Measurements from ENCODE around the gene ZNF174. TPM values are rescaled to one million over a fixed set of nuclear protein-coding genes. Genes with fewer than 3 reads are reported as not detected.

Gene ZNF174
- total RNA-seq, 2 experiments from 2014 or later: 6.0 to 7.3 TPM

DNA sequence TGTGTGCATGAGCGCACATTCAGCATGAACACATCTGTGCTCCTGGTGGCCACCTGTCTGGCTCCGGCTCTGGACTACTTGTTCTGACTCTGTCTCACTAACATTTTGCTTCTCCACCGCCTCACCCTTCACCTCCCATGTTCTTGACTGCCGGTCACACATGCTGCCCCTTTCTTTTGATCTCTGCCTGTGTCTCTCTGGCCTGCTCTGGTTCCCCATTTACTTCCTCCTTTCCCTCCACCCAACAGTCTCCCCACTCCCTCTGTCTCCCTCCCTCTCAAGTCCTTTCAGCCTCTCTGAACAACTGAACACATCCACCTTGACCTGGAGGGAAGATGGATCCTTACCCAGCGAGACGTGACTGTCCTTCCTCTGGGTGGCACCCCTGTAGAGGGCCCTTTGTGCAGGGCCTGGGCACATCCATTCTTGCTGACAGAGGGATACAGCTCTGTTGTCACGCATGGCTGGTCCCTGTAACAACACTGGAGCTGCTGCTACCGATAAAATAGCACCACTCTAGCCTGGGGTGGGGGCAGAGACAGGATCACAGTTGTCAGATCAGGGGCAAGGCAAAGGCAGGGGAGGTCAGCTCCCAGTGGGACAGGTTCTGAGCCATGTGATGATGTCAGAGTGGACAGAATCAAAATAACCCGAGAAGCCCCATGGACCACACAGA is 11.2 kb upstream of the ZNF174 start:
- CTCF ChIA-PET: no interaction called here
- Mint-ChIP-seq H3K27me3 (no peaks in the 10 kb centered on the region), H3K9me3 (peaks cover 67% of the 10 kb centered on the region), H3K36me3 (peaks cover 87% of the 10 kb centered on the region), H3K27ac (no peak overlapping the region), H3K4me3 (no peak overlapping the region), H3K4me1 (ENCODE audit: low read depth) (peaks cover 5% of the 10 kb centered on the region)
- DNase-seq: no peak
- POLR2A ChIA-PET: interaction anchor here (0.7 kb wide), 1 partner anchor 11 kb away, joined by 3 read pairs; the partner anchor contains the start of genes ZNF174 and ZSCAN32
- intact Hi-C loops (cut with micrococcal nuclease): no loop called here

DNA sequence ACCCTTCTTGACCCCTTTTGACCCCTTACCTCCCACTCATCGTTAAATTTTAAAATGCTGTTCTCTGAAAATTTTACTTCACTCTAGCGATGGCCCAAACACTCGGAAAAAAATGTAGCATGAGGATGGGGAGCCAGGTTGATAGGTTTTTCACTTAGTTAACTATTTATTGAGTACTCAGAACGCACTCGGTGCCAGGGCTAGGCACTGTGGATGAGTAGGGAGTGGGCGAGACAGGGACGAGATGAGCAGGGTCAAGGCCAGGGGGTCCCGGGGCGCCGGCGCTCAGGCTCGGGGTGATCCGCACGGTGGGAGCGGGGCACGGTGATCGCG is 603 bp upstream of the ZNF174 start:
- POLR2A ChIA-PET: interaction anchor here (0.6 to 2.7 kb wide), 9 partner anchors 10 to 165 kb away, joined by 3 to 22 read pairs (median 4); partner anchors contain the start of genes NAA60, ZNF200, ZNF263 and ZNF597
- no peak for DNase-seq
- CTCF ChIA-PET: interaction anchor here (0.6 to 3.0 kb wide), 7 partner anchors 57 to 250 kb away, joined by 3 to 14 read pairs (median 4); partner anchors contain the start of genes CLUAP1 and ZNF263
- peaks cover 68% of the 10 kb centered on the region for H3K36me3 Mint-ChIP-seq
- intact Hi-C loops (cut with micrococcal nuclease): loop anchor here (2.0 kb wide), 1 partner anchor 36 kb away; no protein-coding TSS in a partner anchor
- H3K27me3 Mint-ChIP-seq: no peaks in the 10 kb centered on the region
- peaks cover 34% of the 10 kb centered on the region for H3K9me3 Mint-ChIP-seq
- peaks cover 53% of the 10 kb centered on the region for H3K4me1 Mint-ChIP-seq (ENCODE audit: low read depth)
- peak overlapping the region; percentile 61 for H3K27ac Mint-ChIP-seq
- peak overlapping the region; percentile 88 for H3K4me3 Mint-ChIP-seq

DNA sequence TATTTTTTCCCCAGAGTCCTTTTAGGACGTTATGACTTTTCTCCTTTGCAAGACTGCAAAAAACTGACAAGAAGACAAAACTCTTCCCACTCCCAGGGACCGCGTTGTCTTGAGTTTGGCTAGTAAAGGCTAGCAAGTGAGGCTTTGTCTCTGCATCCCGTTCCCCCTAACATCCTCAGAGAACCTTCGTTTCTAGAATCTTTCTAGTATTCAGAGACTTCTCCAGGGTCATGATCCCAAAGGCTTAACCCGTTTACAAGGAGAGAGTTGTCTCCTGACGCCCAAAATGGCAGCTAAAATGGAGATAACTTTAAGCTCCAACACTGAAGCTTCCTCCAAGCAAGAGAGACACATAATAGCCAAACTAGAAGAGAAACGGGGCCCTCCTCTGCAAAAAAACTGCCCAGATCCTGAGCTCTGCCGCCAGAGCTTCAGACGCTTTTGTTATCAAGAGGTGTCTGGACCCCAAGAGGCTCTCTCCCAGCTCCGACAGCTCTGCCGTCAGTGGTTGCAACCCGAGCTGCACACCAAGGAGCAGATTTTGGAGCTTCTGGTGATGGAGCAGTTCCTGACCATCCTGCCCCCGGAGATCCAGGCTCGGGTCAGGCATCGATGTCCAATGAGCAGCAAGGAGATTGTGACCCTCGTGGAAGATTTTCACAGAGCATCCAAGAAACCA is 843 bp downstream of the ZNF174 start:
- Mint-ChIP-seq H3K27ac (peak overlapping the region; percentile 83), H3K4me3 (peak overlapping the region; percentile 88), H3K36me3 (peaks cover 66% of the 10 kb centered on the region), H3K9me3 (peaks cover 36% of the 10 kb centered on the region), H3K27me3 (no peaks in the 10 kb centered on the region), H3K4me1 (ENCODE audit: low read depth) (peaks cover 44% of the 10 kb centered on the region)
- DNase-seq: peak; percentile 17
- POLR2A ChIA-PET: interaction anchor here (0.9 to 2.7 kb wide), 10 partner anchors 9 to 251 kb away, joined by 3 to 22 read pairs (median 4); partner anchors contain the start of genes NAA60, ZNF263 and ZNF597
- CTCF ChIA-PET: interaction anchor here (0.6 to 3.0 kb wide), 10 partner anchors 8 to 272 kb away, joined by 3 to 14 read pairs (median 4); partner anchors contain the start of genes CLUAP1, NAA60, ZNF263 and ZNF75A
- intact Hi-C loops (cut with micrococcal nuclease): loop anchor here (1.0 to 2.0 kb wide), 7 partner anchors 37 to 139 kb away; partner anchors contain the start of genes NAA60, TIGD7, ZNF263 and ZNF597

DNA sequence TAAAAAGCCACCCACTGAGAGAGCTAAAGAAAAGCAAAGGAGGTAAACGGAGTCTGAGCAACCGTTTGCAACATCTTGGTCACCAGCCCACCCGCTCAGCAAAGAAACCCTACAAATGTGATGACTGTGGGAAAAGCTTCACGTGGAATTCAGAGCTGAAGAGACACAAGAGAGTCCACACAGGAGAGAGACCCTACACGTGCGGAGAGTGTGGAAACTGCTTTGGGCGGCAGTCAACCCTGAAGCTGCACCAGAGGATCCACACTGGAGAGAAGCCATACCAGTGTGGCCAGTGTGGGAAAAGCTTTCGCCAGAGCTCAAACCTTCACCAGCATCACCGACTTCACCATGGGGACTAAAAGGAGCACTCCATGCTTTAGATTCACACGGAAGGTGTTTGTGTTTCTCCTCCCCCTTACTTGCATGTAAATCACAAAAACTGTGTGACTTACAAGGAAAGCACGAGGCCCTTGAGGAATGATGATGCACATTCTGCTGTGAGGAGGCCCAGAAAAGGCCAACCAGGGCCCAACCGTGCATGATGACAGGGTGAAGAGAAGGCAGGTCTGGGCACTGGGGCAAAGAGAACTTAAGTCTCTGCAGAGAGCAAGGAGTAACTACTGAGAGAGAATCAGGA is 7.7 kb downstream of the ZNF174 start:
- CTCF ChIA-PET: no interaction called here
- H3K9me3 Mint-ChIP-seq: peaks cover 80% of the 10 kb centered on the region

DNA sequence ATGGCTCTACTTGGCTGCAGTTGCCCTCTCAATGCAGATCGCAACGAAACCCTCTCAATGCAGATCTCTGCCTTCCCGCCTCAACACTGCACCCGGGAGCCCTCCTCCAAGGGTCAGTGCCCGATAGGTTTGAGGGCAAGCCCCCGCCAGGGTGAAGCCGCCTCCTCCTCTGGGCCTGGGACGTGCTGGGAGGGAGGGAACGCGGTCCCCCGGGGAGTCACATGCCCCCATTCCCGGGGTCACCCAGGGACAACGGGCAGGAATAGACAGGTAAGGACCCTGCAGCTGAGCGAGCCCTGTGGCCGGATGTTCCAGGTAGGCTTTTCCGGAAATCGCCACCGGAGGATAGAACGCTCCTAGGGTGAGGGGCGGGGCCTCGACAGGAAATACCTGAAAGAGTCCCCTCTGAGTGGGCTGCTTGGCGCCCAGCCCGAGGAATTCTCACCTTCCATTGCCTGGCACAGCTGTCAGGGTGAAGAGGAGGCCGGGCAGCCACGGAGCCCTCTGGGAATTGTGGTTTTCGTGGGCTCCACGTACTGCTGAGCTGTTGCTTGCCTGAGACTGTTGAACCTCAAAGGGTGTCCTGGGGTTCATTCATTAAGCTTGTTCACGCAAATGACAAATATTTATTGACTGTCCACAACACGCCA is 12.8 kb downstream of the ZNF174 start:
- no peak overlapping the region for H3K27ac Mint-ChIP-seq
- H3K27me3 Mint-ChIP-seq: no peaks in the 10 kb centered on the region
- peaks cover 36% of the 10 kb centered on the region for H3K36me3 Mint-ChIP-seq
- intact Hi-C loops (cut with micrococcal nuclease): no loop called here
- no peaks in the 10 kb centered on the region for H3K4me1 Mint-ChIP-seq (ENCODE audit: low read depth)
- H3K9me3 Mint-ChIP-seq: peaks cover 61% of the 10 kb centered on the region
- ChIA-PET CTCF (no interaction called here), POLR2A (no interaction called here)
- DNase-seq: no peak
- no peak overlapping the region for H3K4me3 Mint-ChIP-seq

More for the DNA sequence above, 7.7 kb downstream of the ZNF174 start:
- Mint-ChIP-seq H3K4me1 (ENCODE audit: low read depth) (peaks cover 5% of the 10 kb centered on the region), H3K36me3 (peaks cover 75% of the 10 kb centered on the region), H3K27ac (no peak overlapping the region), H3K4me3 (no peak overlapping the region), H3K27me3 (no peaks in the 10 kb centered on the region)
- no peak for DNase-seq
- intact Hi-C loops (cut with micrococcal nuclease): no loop called here
- POLR2A ChIA-PET: no interaction called here

DNA sequence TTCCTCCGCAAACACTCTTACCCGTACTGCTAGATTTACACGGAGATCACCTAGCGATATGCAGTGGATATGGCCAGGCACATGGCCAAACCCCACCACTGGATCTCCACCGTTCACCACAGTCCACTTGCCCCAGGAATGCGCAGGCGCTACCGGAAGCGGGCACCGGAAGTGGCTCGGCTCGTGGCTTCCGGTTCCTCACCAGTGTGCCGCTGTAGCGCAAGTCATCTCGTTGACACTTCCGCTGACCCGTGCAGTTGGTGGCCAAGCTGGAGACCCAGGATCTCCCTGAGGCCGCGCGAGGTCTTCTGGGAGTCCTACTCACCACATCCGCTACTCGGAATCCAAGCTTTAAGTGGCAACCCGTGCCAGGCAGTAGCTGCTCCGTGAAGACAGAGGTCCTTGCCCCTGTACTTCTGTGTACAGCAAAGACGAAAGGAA is 30.8 kb downstream of the ZNF174 start:
- intact Hi-C loops (cut with micrococcal nuclease): no loop called here
- Mint-ChIP-seq H3K36me3 (peaks cover 11% of the 10 kb centered on the region), H3K27ac (peak overlapping the region; percentile 11), H3K27me3 (no peaks in the 10 kb centered on the region), H3K9me3 (peaks cover 3% of the 10 kb centered on the region), H3K4me3 (peak overlapping the region; percentile 34), H3K4me1 (ENCODE audit: low read depth) (peaks cover 9% of the 10 kb centered on the region)
- POLR2A ChIA-PET: no interaction called here
- peak; percentile 77 for DNase-seq
- CTCF ChIA-PET: interaction anchor here (1.3 to 1.4 kb wide), 2 partner anchors 30 to 266 kb away, joined by 3 read pairs; partner anchors contain the start of genes ZNF174 and ZSCAN32

DNA sequence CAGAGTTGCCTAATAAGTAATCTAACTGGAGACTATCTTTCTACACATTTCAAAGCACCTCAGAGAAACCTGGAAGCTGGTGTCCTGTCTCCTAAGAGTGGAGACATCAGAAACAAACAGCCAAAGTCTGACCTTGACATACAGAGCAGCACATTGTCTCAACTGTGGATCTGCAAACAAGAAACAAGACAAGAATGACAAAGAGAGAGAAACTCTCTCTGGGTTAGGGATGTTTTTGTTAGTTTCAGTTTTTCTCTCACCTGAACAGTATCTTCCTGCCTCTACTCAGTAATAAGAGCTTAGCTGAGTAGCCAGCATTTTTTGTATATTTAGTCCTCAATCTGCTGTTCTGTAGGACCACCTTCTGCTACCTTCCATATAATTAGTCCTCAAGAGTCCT is 33.4 kb downstream of the ZNF174 start:
- ChIA-PET CTCF (no interaction called here), POLR2A (no interaction called here)
- no peak overlapping the region for H3K27ac Mint-ChIP-seq
- H3K27me3 Mint-ChIP-seq: no peaks in the 10 kb centered on the region
- H3K4me3 Mint-ChIP-seq: no peak overlapping the region
- intact Hi-C loops (cut with micrococcal nuclease): no loop called here
- no peak for DNase-seq
- H3K36me3 Mint-ChIP-seq: peaks cover 23% of the 10 kb centered on the region
- peaks cover 9% of the 10 kb centered on the region for H3K4me1 Mint-ChIP-seq (ENCODE audit: low read depth)
- H3K9me3 Mint-ChIP-seq: peaks cover 3% of the 10 kb centered on the region

GRCh38 chr16:3439637-3440036 is 38.6 kb downstream of the ZNF174 start:
- peaks cover 10% of the 10 kb centered on the region for H3K9me3 Mint-ChIP-seq
- no peak for DNase-seq
- H3K27ac Mint-ChIP-seq: no peak overlapping the region
- H3K27me3 Mint-ChIP-seq: no peaks in the 10 kb centered on the region
- intact Hi-C loops (cut with micrococcal nuclease): no loop called here
- CTCF ChIA-PET: no interaction called here
- H3K36me3 Mint-ChIP-seq: peaks cover 35% of the 10 kb centered on the region
- no peak overlapping the region for H3K4me3 Mint-ChIP-seq
- POLR2A ChIA-PET: no interaction called here
- H3K4me1 Mint-ChIP-seq (ENCODE audit: low read depth): peaks cover 6% of the 10 kb centered on the region

DNA sequence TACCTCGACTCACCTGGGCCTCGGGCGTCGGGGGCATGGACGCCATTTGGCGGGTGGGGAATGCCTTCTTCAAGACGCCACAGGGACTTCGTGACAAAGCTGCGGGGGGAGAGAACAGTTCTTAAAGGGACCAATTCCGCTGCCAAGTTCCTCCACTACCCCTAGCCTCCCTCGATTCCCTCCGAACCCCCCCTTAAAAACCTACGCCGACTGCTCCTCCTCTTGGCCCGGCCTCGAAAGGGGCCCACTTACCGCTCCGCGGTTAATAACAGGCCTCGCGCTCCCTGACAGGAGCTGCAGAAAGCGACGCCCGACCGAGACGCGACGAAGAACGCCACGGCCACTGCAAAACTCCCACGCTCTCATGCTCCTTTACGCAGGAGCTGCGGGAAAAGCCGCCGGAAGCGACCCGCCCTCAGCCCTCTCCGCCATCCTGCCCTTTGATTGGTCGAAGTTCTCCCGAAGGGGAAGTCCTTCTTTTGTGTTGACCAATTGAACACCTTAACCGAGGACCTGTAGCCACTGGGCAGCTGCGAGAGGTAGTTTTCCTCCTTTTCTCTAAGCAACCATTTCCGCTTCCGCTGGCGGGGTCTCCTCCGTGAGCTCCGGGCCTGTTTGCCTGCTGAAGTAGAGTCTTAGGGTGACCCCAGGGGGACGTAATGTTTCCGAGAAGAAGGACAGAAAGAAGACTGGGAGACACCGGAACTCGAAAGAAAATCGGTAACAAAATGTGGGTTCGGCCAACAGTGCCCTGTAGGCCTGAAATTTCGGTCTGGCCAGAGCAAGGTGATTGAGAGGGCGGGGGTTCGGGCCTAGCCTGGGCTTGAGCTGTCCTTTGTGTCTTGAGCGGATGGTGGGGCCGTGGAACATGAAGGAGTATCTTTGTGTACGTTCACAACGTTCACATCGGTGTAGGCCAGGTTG is 42.4 kb downstream of the ZNF174 start, which contains the start of the genes NAA60 and ZNF597:
TSS of gene NAA60 (plus strand) at position 573 of the 924 bp plus-strand sequence. CDS start 32,548 bp downstream, outside the sequence.
TSS of gene ZNF597 (minus strand) at position 397 of the 924 bp plus-strand sequence. CDS start at position 46, 351 bp downstream.
- Mint-ChIP-seq H3K9me3 (peaks cover 10% of the 10 kb centered on the region), H3K27me3 (no peaks in the 10 kb centered on the region), H3K4me3 (peak within 1 kb of the TSS; percentile 97), H3K27ac (peak within 1 kb of the TSS; percentile 95), H3K4me1 (ENCODE audit: low read depth) (peaks cover 15% of the 10 kb centered on the region), H3K36me3 (peaks cover 28% of the 10 kb centered on the region)
- intact Hi-C loops (cut with micrococcal nuclease): loop anchor here (1.0 to 2.0 kb wide), 4 partner anchors 14 to 161 kb away; partner anchors contain the start of genes ZNF174, ZNF263 and ZSCAN32
- POLR2A ChIA-PET: interaction anchor here (0.6 to 2.5 kb wide), 9 partner anchors 9 to 378 kb away, joined by 3 to 10 read pairs (median 3); partner anchors contain the start of genes IL32, ZNF174, ZNF263 and ZSCAN32
- DNase-seq: peak; percentile 89
- CTCF ChIA-PET: interaction anchor here (0.7 to 1.4 kb wide), 4 partner anchors 42 to 178 kb away, joined by 3 to 8 read pairs (median 4); partner anchors contain the start of genes ZNF174 and ZSCAN32

DNA sequence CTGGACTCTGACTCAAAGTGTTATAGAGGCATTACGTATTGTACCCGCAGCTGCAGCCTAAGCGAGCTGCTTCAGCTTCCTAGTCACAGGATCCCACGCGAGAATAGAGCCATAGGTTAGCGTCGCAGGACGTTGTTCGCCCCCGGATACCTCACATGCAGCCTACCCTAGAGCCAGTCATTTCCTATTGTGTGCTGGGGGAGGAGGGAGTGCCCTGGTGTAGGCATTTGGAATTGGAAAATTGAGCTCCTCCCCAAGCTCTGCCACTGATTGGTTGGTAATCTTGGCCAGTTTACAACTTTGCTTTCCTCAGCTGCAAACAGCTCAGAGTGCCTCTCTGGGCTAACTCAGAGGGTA is 43.0 kb downstream of the ZNF174 start:
- POLR2A ChIA-PET: interaction anchor here (0.6 to 2.5 kb wide), 4 partner anchors 13 to 280 kb away, joined by 3 to 10 read pairs (median 6); partner anchors contain the start of genes ZNF174 and ZSCAN32
- CTCF ChIA-PET: interaction anchor here (0.7 to 1.4 kb wide), 5 partner anchors 13 to 56 kb away, joined by 3 to 8 read pairs (median 4); partner anchors contain the start of genes ZNF174 and ZSCAN32
- H3K27me3 Mint-ChIP-seq: no peaks in the 10 kb centered on the region
- peak overlapping the region; percentile 97 for H3K4me3 Mint-ChIP-seq
- H3K4me1 Mint-ChIP-seq (ENCODE audit: low read depth): peaks cover 15% of the 10 kb centered on the region
- H3K36me3 Mint-ChIP-seq: peaks cover 27% of the 10 kb centered on the region
- H3K9me3 Mint-ChIP-seq: peaks cover 10% of the 10 kb centered on the region
- intact Hi-C loops (cut with micrococcal nuclease): loop anchor here (1.0 kb wide), 2 partner anchors 13 to 56 kb away; no protein-coding TSS in a partner anchor
- peak; percentile 69 for DNase-seq
- peak overlapping the region; percentile 95 for H3K27ac Mint-ChIP-seq
